Measurements from ENCODE around the gene ZNF503.

- no peak for TF ChIP-seq POLR2A (IDR thresholded peaks at IDR 0.05; ENCODE audit: low read depth, low read length)
- no peak for TF ChIP-seq TAF1 (IDR thresholded peaks at IDR 0.05; ENCODE audit: low read depth, low read length)
- TF ChIP-seq SPI1 (IDR thresholded peaks at IDR 0.05; ENCODE audit: low read depth, low read length): no peak
- TF ChIP-seq POLR2AphosphoS5 (IDR thresholded peaks at IDR 0.05; ENCODE audit: low read depth, low read length): no peak
- no peak for TF ChIP-seq PAX5 (IDR thresholded peaks at IDR 0.05; ENCODE audit: insufficient read depth, low read length, severe bottlenecking)
Observed at GRCh38 chr10:75410132-75411005, 8.8 kb upstream of the ZNF503 start.

Measured in GM12891 (cell line).